ENCODE measurements around the gene PIGO. TPM values are rescaled to one million over a fixed set of nuclear protein-coding genes. Genes with fewer than 3 reads are reported as not detected.
A peak's percentile ranks its signal among the peaks of the same experiment; 100 is the strongest.

The PIGO gene
- total and polyA plus RNA-seq, 2 of the 8 experiments (the other 6 are each of a cell fraction or from before 2014, with no cell fraction given), result 20.5 to 31.3 TPM

DNA sequence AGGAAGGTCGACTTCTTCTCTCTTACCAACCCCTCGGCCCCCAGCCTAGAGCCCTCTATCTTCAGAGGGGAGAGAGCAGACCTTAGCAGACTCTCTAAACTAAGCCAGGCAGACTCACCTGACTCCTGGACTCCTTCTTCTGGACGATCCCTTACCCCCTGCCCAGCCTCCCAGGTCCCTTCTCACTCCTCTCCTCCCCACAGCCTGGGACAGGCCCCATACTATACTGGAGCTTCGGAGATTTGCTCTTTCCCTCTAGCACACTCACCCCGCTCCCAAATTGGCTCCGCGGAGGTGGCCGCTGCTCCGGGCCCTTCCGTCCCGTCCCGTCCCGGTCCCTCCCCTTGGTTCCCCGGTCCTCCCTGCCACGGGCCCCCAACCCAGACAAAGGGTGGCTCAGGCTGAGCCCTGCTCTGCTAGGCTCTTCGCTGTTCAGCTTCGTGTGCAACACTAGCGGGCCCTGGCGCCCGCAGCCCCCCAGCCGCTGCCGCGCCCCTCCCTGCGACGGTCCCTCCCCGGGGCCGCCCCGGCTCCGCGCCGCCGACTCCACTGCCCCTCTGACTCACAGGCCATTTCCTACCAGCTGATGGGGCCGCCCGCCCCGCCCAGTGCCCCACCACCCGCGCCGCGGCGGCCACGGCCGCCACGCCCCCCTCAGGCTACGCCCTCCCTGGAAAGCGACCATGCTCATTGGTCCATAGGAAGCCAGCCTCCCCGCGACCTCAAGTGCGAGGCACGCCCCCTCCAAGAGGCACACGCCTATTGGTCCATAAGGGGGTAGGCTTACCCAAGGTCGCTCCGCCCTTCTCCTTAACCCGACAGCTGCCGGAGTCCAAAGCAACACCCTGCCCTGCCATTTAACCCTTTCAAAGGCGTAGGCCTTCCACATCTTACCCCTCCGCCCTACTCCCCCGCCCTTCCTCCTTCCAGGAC, 14.9 kb upstream of the PIGO start (continued):
- TF ChIP-seq SIX5 (IDR thresholded peaks at IDR 0.05; ENCODE audit: low read depth, low read length) (no peak), CEBPB (IDR thresholded peaks at IDR 0.05; ENCODE audit: low read depth, low read length) (no peak), CBX5 (IDR thresholded peaks at IDR 0.05; ENCODE audit: low read depth, low read length) (no peak), JUN (IDR thresholded peaks at IDR 0.05; ENCODE audit: low read depth, low read length) (no peak), CREB1 (IDR thresholded peaks at IDR 0.05) (no peak; the same call in 1 of the 2 replicates), TBP (IDR thresholded peaks at IDR 0.05; ENCODE audit: low read depth, low read length) (0 out of 2 replicates have a peak, but pooled peaks have one; percentile 4)
- TF ChIP-seq, protein P1, sequence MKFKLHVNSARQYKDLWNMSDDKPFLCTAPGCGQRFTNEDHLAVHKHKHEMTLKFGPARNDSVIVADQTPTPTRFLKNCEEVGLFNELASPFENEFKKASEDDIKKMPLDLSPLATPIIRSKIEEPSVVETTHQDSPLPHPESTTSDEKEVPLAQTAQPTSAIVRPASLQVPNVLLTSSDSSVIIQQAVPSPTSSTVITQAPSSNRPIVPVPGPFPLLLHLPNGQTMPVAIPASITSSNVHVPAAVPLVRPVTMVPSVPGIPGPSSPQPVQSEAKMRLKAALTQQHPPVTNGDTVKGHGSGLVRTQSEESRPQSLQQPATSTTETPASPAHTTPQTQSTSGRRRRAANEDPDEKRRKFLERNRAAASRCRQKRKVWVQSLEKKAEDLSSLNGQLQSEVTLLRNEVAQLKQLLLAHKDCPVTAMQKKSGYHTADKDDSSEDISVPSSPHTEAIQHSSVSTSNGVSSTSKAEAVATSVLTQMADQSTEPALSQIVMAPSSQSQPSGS (IDR thresholded peaks at IDR 0.05; ENCODE audit: low read length), result no peak
- TF ChIP-seq, protein P2, sequence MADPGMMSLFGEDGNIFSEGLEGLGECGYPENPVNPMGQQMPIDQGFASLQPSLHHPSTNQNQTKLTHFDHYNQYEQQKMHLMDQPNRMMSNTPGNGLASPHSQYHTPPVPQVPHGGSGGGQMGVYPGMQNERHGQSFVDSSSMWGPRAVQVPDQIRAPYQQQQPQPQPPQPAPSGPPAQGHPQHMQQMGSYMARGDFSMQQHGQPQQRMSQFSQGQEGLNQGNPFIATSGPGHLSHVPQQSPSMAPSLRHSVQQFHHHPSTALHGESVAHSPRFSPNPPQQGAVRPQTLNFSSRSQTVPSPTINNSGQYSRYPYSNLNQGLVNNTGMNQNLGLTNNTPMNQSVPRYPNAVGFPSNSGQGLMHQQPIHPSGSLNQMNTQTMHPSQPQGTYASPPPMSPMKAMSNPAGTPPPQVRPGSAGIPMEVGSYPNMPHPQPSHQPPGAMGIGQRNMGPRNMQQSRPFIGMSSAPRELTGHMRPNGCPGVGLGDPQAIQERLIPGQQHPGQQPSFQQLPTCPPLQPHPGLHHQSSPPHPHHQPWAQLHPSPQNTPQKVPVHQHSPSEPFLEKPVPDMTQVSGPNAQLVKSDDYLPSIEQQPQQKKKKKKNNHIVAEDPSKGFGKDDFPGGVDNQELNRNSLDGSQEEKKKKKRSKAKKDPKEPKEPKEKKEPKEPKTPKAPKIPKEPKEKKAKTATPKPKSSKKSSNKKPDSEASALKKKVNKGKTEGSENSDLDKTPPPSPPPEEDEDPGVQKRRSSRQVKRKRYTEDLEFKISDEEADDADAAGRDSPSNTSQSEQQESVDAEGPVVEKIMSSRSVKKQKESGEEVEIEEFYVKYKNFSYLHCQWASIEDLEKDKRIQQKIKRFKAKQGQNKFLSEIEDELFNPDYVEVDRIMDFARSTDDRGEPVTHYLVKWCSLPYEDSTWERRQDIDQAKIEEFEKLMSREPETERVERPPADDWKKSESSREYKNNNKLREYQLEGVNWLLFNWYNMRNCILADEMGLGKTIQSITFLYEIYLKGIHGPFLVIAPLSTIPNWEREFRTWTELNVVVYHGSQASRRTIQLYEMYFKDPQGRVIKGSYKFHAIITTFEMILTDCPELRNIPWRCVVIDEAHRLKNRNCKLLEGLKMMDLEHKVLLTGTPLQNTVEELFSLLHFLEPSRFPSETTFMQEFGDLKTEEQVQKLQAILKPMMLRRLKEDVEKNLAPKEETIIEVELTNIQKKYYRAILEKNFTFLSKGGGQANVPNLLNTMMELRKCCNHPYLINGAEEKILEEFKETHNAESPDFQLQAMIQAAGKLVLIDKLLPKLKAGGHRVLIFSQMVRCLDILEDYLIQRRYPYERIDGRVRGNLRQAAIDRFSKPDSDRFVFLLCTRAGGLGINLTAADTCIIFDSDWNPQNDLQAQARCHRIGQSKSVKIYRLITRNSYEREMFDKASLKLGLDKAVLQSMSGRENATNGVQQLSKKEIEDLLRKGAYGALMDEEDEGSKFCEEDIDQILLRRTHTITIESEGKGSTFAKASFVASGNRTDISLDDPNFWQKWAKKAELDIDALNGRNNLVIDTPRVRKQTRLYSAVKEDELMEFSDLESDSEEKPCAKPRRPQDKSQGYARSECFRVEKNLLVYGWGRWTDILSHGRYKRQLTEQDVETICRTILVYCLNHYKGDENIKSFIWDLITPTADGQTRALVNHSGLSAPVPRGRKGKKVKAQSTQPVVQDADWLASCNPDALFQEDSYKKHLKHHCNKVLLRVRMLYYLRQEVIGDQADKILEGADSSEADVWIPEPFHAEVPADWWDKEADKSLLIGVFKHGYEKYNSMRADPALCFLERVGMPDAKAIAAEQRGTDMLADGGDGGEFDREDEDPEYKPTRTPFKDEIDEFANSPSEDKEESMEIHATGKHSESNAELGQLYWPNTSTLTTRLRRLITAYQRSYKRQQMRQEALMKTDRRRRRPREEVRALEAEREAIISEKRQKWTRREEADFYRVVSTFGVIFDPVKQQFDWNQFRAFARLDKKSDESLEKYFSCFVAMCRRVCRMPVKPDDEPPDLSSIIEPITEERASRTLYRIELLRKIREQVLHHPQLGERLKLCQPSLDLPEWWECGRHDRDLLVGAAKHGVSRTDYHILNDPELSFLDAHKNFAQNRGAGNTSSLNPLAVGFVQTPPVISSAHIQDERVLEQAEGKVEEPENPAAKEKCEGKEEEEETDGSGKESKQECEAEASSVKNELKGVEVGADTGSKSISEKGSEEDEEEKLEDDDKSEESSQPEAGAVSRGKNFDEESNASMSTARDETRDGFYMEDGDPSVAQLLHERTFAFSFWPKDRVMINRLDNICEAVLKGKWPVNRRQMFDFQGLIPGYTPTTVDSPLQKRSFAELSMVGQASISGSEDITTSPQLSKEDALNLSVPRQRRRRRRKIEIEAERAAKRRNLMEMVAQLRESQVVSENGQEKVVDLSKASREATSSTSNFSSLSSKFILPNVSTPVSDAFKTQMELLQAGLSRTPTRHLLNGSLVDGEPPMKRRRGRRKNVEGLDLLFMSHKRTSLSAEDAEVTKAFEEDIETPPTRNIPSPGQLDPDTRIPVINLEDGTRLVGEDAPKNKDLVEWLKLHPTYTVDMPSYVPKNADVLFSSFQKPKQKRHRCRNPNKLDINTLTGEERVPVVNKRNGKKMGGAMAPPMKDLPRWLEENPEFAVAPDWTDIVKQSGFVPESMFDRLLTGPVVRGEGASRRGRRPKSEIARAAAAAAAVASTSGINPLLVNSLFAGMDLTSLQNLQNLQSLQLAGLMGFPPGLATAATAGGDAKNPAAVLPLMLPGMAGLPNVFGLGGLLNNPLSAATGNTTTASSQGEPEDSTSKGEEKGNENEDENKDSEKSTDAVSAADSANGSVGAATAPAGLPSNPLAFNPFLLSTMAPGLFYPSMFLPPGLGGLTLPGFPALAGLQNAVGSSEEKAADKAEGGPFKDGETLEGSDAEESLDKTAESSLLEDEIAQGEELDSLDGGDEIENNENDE (IDR thresholded peaks at IDR 0.05; ENCODE audit: insufficient replicate concordance, low read length), result no peak
